Astrocyte (in vitro differentiated cells and primary cell): ENCODE data around the gene RPS3A.

Source experiments
- CTCF ChIP-seq: IDR thresholded peaks from 2 replicates; pipeline ENCODE4 v1.5.1; 2011; ENCODE audit warnings: low read depth, mild to moderate bottlenecking, inconsistent platforms, low read length, moderate library complexity; ENCODE audit not compliant: insufficient read depth
- EZH2 ChIP-seq: IDR thresholded peaks from 2 replicates; pipeline ENCODE4 v1.6.1; 2012; ENCODE audit warnings: mild to moderate bottlenecking, low read length, inconsistent platforms; ENCODE audit not compliant: insufficient read depth

- TF ChIP-seq CTCF (no peak), EZH2 (no peak)
Observed at GRCh38 chr4:151055539-151055938, 43.9 kb upstream of the RPS3A start.
